ENCODE results near the gene ZKSCAN2.

DNA sequence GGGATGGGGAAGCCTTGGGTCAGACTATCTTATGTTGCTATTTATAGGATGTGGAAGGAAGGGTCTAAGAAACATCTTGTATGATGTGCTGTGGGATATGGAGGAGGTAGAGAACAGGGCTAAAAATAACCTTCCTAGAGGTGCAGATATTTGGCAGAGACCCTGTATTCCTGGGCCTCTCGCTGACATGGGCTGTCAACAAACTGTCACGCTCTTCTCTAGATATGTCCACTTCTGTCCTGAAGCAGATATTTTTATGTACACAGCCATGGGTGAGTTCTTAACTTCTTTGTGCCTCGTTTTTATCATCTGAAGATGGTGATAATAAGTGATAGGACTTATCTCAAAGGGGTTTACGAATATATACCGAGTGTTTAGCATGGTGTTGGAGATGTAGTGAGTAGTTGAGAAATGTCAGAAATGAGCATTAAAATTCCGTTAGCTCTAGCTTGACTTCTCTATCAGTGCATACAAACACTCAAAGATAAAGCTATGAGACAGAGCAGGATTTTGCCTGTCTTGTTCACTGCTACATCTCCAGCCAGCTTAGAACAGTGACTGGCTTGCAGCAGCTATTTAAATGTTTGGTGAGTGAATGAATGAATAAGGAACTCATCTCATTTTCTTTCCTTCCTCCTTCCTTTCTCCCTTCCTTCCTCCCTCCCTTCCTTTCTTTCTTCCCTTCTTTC lies 43.8 kb downstream of the ZKSCAN2 start:
- TF ChIP-seq, protein P1, sequence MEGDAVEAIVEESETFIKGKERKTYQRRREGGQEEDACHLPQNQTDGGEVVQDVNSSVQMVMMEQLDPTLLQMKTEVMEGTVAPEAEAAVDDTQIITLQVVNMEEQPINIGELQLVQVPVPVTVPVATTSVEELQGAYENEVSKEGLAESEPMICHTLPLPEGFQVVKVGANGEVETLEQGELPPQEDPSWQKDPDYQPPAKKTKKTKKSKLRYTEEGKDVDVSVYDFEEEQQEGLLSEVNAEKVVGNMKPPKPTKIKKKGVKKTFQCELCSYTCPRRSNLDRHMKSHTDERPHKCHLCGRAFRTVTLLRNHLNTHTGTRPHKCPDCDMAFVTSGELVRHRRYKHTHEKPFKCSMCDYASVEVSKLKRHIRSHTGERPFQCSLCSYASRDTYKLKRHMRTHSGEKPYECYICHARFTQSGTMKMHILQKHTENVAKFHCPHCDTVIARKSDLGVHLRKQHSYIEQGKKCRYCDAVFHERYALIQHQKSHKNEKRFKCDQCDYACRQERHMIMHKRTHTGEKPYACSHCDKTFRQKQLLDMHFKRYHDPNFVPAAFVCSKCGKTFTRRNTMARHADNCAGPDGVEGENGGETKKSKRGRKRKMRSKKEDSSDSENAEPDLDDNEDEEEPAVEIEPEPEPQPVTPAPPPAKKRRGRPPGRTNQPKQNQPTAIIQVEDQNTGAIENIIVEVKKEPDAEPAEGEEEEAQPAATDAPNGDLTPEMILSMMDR (IDR thresholded peaks at IDR 0.05): no peak
- no peak for TF ChIP-seq POLR2A (IDR thresholded peaks at IDR 0.05)

All from heart left ventricle (tissue), 13 donors.